Psoas muscle (tissue), 8 donors: ENCODE measurements around the gene SIPA1L3. TPM values are rescaled to one million over a fixed set of nuclear protein-coding genes. Genes with fewer than 3 reads are reported as not detected.

Source experiments
- ATAC-seq, 4 donors: fragments of 200-7000 bp; cut with Tn5 transposase; one replicate each; pipeline ENCODE4 v1.9.1; 2020; ENCODE audit warnings: moderate library complexity in 3 of 4, mild to moderate bottlenecking in 2 of 4
- DNase-seq, 2 donors: peaks; one replicate each; pipeline ENCODE4 v3.0.0-alpha.2; 2020
- H3K27ac ChIP-seq: fragments of 200-600 bp; one replicate; pipeline ENCODE4 v1.8.0; 2022
- H3K27me3 ChIP-seq, 3 donors: fragments of 200-600 bp in 1 of 3; one replicate each; pipeline versions ENCODE4 v1.6.1 to v1.8.0; 2013 to 2022; ENCODE audit warnings: low read length in 2 of 3, mild to moderate bottlenecking in 2 of 3, moderate library complexity in 1 of 3; ENCODE audit not compliant: insufficient read depth in 3 of 3
- H3K36me3 ChIP-seq, 2 donors: fragments of 200-600 bp in 1 of 2; one replicate each; pipeline versions ENCODE4 v1.6.1 to v1.8.0; 2013 to 2022; ENCODE audit warnings: low read depth in 1 of 2, mild to moderate bottlenecking in 1 of 2, moderate library complexity in 1 of 2; ENCODE audit not compliant: insufficient read depth in 1 of 2
- H3K4me1 ChIP-seq: fragments of 200-600 bp; one replicate; pipeline ENCODE4 v1.8.0; 2022
- H3K4me3 ChIP-seq: fragments of 200-600 bp; one replicate; pipeline ENCODE4 v1.8.0; 2022; ENCODE audit warnings: mild to moderate bottlenecking
- H3K9me3 ChIP-seq: fragments of 200-600 bp; one replicate; pipeline ENCODE4 v1.8.0; 2022
- WGBS, 3 donors: extraction: QIAGEN DNeasy Blood & Tissue Kit; methylation state at CpG; one replicate each; pipeline versions ENCODE4 v1.1.6 to v1.1.7; 2013; 5-methylcytosine and 5-hydroxymethylcytosine counted together
- intact Hi-C, 2 donors: fragments of 100-400 bp; cut with DNase I; formaldehyde crosslinking; loops; one replicate each; pipeline versions ENCODE4 v1.11.0 to v1.14.2; 2022
- polyA plus RNA-seq, 3 donors: library from polyadenylated mRNA; stranded (reverse); fragments of 200-250 nt; gene quantifications; one replicate each; pipeline ENCODE4 v1.2.3, GENCODE V29; 2013
- total RNA-seq, 4 donors: library from RNA; stranded (reverse); fragmentation: NEBNext Ultra II Directional in 2 of 4; extraction: Animal tissue kit (Norgen Biotek cat#: 25700) in 2 of 4; gene quantifications; one replicate each; pipeline versions ENCODE4 v1.2.1 to v1.2.4, GENCODE V29; 2021 to 2023
- TF ChIP-seq, protein P1 (sequence below): fragments of 200-600 bp; IDR thresholded peaks from one replicate; pipeline ENCODE4 v1.8.0; 2022; ENCODE audit warnings: antibody characterized with exemption
- donor health status: healthy with polysubstance abuse.
- donor health status: DM: no; HTN: no; CAD: no; lungs with moderate emphysema.
- donor health status: Bipolar disorder and iron deficiency.
- donor health status: healthy.
- donor health status: DM: yes; HTN: yes; CAD: no.
- donor health status: DM: no; HTN: no; CAD: no.
- donor health status: DM: no; HTN: no; CAD: no.
- donor health status: DM: yes; HTN: yes; CAD: no.

The SIPA1L3 gene
- total and polyA plus RNA-seq, 7 donors, result 2.9 to 28.2 (median 8.3) TPM

DNA sequence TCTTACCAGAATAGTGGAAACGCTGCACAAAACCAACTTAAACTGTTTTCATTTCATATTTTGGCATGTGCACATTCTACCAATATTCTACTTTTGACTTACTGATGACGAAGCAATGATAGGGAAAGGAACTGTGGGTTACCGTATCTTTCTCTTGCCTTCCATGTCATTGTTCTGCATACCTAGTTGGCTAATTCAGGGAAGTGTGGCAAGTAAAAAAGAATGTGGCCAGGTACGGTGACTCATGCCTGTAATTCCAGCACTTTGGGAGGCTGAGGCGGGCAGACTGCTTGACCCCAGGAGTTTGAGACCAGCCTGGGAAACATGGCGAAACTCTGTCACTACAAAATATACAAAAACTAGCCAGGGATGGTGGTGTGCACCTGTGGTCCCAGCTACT lies 108.2 kb downstream of the SIPA1L3 start:
- DNase-seq (no peak), ATAC-seq (no peak)
- H3K27ac ChIP-seq, result no peak overlapping the region
- H3K4me1 ChIP-seq, result peaks cover 16% of the 10 kb centered on the region
- intact Hi-C loops, result no loop called here
- H3K27me3 ChIP-seq, result no peaks in the 10 kb centered on the region
- no peaks in the 10 kb centered on the region for H3K9me3 ChIP-seq
- H3K36me3 ChIP-seq, result no peaks in the 10 kb centered on the region
- WGBS, 3 donors, result 93 to 99% (median 95%) methylated on average over 6 of the region's 6 CpGs
- H3K4me3 ChIP-seq, result no peak overlapping the region
- TF ChIP-seq, protein P1, sequence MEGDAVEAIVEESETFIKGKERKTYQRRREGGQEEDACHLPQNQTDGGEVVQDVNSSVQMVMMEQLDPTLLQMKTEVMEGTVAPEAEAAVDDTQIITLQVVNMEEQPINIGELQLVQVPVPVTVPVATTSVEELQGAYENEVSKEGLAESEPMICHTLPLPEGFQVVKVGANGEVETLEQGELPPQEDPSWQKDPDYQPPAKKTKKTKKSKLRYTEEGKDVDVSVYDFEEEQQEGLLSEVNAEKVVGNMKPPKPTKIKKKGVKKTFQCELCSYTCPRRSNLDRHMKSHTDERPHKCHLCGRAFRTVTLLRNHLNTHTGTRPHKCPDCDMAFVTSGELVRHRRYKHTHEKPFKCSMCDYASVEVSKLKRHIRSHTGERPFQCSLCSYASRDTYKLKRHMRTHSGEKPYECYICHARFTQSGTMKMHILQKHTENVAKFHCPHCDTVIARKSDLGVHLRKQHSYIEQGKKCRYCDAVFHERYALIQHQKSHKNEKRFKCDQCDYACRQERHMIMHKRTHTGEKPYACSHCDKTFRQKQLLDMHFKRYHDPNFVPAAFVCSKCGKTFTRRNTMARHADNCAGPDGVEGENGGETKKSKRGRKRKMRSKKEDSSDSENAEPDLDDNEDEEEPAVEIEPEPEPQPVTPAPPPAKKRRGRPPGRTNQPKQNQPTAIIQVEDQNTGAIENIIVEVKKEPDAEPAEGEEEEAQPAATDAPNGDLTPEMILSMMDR, result no peak

DNA sequence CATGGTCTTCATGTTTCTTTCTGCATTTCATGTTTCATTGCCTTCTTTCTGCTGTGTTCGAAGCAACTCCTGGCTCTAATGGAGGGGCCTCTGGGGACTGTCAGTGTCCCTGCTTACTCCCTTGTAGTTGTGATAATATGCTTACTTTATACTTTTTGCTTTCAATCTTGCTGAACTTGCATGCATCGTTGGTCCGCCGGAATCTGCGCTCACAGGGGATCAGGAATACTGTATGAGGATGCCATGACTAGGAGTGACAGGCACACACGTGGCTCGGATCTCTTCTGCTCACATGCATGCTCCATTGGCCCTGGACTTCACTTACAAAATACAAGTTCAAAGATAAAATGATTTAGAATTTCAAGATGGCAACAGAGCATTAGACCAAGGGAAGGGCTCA lies 108.8 kb downstream of the SIPA1L3 start:
- no peak for DNase-seq
- Histone ChIP-seq H3K4me3 (no peak overlapping the region), H3K4me1 (peaks cover 22% of the 10 kb centered on the region), H3K9me3 (no peaks in the 10 kb centered on the region), H3K27ac (no peak overlapping the region), H3K27me3 (no peaks in the 10 kb centered on the region), H3K36me3 (no peaks in the 10 kb centered on the region)
- 78 to 81% (median 80%) methylated on average over 7 of the region's 7 CpGs for WGBS, 3 donors
- TF ChIP-seq, protein P1, result no peak
- ATAC-seq, result no peak
- intact Hi-C loops, result no loop called here

DNA sequence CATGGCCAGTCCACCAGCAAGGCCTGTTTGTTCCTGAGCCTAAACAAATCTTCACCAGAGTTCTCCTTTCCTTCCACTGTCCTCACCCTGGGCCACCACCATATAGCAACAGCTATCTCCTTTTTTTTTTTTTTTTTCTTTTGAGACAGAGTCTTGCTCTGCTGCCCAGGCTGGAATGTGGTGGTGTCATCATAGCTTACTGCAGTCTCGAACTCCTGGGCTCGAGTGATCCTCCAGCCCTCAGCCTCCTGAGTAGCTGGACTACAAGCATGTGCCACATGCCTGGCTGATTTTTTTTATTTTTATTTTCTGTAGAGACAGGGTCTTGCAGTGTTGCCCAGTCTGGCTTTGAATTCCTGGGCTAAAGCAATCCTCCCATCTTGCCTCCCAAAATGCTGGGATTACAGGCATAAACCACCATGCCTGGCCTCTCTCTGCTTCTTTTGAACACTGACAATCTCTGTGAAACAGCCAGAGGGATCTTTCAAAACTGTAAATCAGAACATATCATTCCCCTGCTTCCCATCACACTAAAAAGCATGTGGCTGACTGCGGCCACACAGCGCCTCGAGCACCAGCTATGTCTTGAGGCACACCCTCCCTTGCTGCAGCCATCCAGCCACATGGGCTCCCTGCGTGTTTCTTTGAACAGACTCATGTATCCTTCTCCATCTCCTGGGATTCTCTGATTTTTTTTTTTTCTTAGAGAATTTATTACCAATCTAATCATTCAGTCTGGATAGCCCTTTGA lies 110.6 kb downstream of the SIPA1L3 start:
- 89 to 92% (median 91%) methylated on average over 6 of the region's 6 CpGs for WGBS, 3 donors
- intact Hi-C loops, result no loop called here
- no peak for DNase-seq
- Histone ChIP-seq H3K27ac (no peak overlapping the region), H3K36me3 (no peaks in the 10 kb centered on the region), H3K27me3 (no peaks in the 10 kb centered on the region), H3K4me3 (no peak overlapping the region), H3K4me1 (peaks cover 24% of the 10 kb centered on the region), H3K9me3 (no peaks in the 10 kb centered on the region)
- TF ChIP-seq, protein P1, result no peak
- ATAC-seq, result no peak

DNA sequence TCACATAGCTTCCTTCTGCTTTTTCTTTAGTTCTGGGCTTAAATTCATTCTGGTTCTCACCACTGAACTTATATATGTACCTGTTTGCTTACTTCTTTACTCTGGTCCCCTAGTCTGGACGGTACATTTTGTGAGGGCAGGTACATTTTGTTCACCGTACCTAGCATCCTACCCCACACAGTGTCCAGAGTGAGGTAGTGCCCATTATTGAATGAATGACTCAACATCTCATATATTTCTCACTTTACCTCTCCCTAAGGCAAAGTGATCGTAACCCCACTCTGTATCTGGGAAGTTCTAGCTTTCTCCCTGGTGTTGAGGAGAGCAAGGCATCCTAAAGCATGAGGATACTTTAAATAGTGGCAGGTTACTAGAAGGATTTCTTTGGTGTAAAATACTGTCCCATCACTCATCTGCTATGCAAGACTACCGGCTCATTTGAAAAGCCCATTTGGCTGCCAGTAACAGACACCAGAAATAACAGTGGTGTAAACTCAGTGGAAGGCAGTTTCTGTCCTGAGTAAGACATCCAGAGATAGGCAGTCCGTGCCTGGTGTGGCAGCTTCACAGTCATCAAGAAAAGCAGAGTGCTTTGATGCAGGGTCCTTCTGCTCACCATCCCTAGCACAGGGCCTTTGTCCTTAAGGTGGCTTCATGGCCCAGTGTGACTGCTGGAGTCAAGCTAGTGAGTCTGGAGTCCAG lies 111.8 kb downstream of the SIPA1L3 start:
- peak; percentile 73 to 90 (median 80) for ATAC-seq
- Histone ChIP-seq H3K4me3 (no peak overlapping the region), H3K27me3 (no peaks in the 10 kb centered on the region), H3K9me3 (no peaks in the 10 kb centered on the region), H3K4me1 (peaks cover 36% of the 10 kb centered on the region), H3K36me3 (no peaks in the 10 kb centered on the region), H3K27ac (peak overlapping the region; percentile 71)
- no peak for DNase-seq
- 38 to 63% (median 42%) methylated on average over 5 of the region's 5 CpGs for WGBS, 3 donors
- intact Hi-C loops, result no loop called here
- TF ChIP-seq, protein P1, result no peak
